Ovary (tissue), 3 donors: ENCODE data around the gene TNK1.
A peak's percentile ranks its signal among the peaks of the same experiment; 100 is the strongest.

Experiments used
- EP300 ChIP-seq: sonication (generic); formaldehyde crosslinking; IDR thresholded peaks from one replicate; pipeline ENCODE4 v1.6.1; 2017; ENCODE audit warnings: antibody characterized with exemption
- POLR2A ChIP-seq: fragments of 450-650 bp; IDR thresholded peaks from one replicate; pipeline ENCODE4 v1.6.1; 2017; ENCODE audit warnings: antibody characterized with exemption, mild to moderate bottlenecking, moderate library complexity
- TF ChIP-seq, protein P1 (sequence below), 3 donors: fragments of 450-650 bp in 2 of 3; fragments of 200-600 bp in 1 of 3; IDR thresholded peaks; one replicate each; pipeline versions ENCODE4 v1.5.1 to v1.8.0; 2016 to 2022; ENCODE audit warnings: antibody characterized with exemption in 3 of 3, mild to moderate bottlenecking in 1 of 3
- donor health status: DM: no; HTN: no; CAD: no.

DNA sequence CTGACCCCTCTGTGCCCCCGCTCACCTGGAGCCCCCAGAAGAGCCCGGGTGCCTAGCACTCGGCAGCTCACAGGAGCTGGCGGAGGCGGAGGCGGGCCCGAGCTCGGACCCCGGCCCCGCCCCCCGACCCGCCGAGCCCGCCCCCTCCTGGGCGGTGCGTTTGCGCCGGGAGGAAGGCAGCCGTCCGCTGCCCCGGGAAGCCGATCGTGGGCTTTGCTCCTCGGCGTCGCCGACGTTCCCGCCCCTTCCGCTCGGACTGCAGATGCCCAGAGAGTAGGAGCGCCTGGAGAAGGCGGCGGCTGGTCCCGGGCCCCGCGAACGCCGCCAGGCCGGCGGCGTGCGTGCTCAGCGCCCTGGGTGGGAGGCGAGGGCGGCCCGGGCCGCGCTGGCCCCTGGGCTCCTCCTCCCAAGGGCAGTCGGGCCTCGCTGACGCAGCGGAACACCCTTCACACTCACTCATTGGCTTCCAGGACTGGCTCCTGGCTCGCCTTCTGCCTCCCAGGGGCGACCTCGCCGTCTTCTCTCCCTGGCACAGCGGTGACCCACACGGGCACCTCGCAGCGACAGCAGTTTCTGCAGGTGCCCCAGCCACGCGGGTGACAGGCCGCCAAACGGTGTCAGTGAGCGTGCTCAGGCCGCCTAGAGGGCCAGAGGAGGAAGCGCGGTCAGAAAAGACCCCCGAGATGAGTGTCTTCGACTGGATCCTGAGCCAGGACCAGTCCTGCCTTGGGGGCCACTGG, 13.7 kb downstream of the TNK1 start, which contains the start of gene PLSCR3:
- no peak for TF ChIP-seq EP300
- TF ChIP-seq, protein P1, sequence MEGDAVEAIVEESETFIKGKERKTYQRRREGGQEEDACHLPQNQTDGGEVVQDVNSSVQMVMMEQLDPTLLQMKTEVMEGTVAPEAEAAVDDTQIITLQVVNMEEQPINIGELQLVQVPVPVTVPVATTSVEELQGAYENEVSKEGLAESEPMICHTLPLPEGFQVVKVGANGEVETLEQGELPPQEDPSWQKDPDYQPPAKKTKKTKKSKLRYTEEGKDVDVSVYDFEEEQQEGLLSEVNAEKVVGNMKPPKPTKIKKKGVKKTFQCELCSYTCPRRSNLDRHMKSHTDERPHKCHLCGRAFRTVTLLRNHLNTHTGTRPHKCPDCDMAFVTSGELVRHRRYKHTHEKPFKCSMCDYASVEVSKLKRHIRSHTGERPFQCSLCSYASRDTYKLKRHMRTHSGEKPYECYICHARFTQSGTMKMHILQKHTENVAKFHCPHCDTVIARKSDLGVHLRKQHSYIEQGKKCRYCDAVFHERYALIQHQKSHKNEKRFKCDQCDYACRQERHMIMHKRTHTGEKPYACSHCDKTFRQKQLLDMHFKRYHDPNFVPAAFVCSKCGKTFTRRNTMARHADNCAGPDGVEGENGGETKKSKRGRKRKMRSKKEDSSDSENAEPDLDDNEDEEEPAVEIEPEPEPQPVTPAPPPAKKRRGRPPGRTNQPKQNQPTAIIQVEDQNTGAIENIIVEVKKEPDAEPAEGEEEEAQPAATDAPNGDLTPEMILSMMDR (IDR thresholded peaks at IDR 0.05), result peak; percentile 29 to 51 (median 42)
- peak; percentile 94 for TF ChIP-seq POLR2A
